HG02973 (cell line): Measurements from ENCODE around the gene SLMAP.
"Not testable (repeated sequence)": the region's sequence is repeated elsewhere in the genome, so short reads cannot be mapped to it uniquely, and the experiment has no call there.

ENCODE experiments used
- ATAC-seq: cut with Tn5 transposase; IDR thresholded peaks from one replicate; pipeline ENCODE4 v1.9.1; 2021; ENCODE audit warnings: moderate library complexity; ENCODE audit not compliant: unreplicated experiment

The SLMAP gene

DNA sequence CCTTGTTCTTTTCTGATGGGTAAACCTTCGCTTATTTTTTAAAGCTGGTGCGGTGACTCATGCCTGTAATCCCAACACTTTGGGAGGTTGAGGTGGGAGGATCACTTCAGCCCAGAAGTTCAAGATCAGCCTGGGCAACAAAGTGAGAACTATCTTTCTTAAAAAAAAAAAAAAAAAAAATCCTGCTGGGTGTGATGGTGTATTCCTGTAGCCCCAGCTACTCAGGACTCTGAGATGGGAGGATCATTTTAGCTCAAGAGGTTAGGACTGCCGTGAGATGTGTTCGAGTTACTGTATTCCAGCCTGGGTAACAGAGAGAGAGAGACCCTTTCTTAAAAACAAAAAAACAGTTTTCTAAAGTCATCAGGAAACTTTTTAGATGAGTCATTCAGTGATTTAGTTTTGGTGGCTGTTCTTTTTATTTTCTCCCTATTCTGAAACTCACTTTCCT lies 37.7 kb downstream of the SLMAP start:
- no peak for ATAC-seq

DNA sequence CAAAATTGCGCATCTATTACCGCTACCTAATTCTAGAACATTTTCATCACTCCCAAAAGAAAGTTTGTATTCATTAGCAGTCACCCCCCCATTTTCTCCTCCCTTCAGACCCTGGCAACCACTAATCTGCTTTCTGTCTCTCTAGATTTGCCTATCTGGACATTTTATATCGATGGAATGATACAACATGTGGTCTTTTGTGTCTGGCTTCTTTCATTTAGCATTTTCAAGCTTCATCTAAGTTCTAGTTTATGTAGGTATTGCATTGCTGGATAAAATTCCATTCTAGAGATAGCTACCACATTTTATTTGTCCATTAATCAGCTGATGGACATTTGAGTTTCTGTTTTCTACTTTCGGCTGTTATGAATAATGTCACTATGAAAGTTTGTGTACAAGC lies 38.4 kb downstream of the SLMAP start:
- no peak for ATAC-seq

DNA sequence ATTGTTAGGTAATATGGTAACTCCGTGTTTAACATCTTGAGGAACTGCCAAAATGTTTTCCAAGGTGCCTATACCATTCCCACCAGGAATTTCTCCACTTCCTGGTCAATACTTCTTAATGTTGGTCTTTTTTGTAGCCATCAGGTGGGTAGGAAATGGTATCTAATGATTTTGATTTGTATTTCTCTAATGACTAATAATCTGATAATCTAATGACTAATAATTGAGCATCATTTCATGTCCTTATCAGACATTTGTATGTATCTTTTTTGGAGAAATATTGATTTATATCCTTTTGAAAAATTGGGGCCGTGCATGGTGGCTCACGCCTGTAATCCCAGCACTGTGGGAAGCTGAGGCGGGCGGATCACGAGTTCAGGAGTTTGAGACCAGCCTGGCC lies 38.8 kb downstream of the SLMAP start:
- no peak for ATAC-seq

DNA sequence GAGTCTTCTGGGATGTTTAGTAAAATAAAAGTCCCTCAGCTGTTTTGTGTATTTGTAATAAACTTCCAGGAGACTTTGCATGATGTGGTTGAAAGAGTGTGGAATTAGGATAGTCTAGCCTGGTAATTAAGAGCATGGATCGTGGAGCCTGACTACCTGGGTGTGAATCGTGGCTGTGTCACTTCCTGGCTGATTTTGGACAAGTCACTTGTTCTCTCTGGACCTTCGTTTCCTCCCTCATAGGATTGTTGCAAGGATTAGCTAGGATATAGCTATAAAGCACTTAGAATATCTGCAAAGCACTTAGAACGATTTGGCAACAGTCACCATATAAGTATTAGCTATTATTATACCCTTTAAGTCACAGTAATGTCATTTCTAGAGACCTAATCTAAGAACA lies 40.2 kb downstream of the SLMAP start:
- ATAC-seq = no peak

DNA sequence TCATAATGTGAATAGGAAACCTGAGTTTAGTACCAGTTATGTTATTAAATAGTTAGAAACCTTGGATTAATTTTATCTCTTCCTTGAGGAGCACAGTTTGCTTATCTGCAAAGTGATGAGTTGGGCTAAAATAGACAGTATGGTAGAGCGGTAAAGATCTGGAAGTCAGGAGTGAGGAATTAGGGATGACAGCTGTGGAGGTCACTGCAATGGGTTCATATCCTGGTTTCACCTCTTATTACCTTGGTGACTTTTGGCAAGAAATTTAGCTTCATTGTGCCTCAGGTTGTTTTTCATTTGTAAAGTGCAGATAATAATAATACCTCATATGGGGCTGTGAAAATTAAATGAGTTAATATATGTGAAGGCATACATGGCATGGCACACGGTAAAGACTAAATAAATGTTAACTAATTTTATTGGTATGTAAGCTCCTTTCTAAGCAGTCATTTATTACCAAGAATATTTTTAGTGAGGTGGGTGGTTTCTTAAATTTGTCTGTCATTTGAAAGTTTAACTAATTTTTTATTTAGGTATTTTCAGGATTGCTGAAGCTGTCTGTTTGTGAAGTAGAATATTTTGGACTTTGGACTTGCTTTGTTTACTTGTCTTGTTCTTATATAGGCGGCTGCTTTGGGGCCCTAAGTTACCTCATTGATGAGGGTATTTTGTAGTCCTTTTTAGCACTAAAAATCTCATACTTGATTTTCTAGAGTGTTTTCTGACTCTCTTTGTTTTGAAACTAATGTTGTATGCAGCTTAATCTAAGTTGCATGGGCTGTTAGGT lies 41.8 kb downstream of the SLMAP start:
- ATAC-seq = no peak

DNA sequence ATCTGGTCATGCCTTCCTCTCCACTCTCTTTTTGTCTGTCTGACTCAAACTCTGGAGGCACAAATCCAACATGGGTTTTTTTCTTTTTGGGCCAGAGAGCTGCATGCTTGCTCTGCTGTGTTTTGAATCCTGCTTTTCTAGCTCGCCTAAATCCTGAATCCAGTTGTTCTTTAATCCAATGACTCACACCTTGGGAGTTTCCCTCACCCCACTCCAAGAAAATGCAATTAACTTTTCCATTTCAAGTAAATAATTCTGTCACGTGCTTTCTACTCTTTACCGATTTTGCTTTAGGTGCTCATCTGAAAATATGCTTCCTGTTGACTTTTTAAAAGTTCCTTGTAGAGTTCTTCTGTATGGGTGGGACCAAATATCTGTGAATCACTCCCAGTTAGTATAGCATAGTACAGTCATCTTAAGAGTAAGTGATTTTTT lies 47.6 kb downstream of the SLMAP start:
- ATAC-seq = no peak

DNA sequence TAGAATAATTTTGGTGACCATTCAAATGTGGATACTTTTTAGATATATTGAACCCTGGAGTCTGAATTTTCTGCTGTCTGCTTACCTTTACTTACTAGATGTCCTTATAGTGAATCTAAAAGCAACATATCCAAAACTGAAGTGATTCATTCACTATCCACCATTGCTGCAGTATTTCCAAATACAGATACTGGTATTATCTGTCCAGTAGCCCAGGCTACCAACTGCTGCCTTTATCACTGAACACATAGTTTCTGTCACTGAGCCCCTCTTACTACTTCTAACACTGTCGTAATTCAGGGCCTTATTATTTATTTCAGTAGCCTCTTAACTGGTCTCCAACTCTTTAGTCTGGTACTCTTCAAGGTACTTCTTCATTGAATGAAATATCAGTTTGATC lies 49.2 kb downstream of the SLMAP start:
- ATAC-seq = no peak

DNA sequence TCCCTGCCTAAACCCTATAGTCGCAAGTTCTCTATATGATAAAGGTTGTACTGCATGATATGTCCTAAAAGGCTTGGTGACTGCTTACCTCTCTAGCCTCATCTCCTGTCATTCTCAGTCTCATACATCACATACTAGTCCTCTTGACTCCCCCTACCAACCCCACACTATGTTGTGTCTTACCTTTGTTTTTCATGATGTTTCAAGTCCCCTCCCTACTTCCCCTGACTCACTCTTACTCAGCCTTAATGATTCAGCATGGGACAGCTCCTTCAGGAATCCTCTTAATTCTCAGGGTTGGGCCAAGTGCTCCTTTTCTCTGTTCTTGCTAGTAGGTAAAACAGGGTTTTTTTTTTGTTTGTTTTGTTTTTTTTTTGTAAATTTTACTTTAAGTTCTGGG lies 49.6 kb downstream of the SLMAP start:
- no peak for ATAC-seq

DNA sequence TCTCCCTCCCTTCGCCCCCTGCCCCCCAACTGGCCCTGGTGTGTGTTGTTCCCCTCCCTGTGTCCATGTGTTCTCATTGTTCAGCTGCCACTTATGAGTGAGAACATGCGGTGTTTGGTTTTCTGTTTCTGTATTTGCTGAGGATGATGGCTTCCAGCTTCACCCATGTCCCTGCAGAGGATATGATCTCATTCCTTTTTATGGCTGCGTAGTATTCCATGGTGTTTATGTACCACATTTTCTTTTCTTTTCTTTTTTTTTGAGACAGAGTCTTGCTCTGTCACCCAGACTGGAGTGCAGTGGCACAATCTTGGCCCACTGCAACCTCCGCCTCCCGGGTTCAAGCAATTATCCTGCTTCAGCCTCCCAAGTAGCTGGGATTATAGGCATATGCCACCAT lies 50.1 kb downstream of the SLMAP start:
- ATAC-seq = not testable (repeated sequence)

DNA sequence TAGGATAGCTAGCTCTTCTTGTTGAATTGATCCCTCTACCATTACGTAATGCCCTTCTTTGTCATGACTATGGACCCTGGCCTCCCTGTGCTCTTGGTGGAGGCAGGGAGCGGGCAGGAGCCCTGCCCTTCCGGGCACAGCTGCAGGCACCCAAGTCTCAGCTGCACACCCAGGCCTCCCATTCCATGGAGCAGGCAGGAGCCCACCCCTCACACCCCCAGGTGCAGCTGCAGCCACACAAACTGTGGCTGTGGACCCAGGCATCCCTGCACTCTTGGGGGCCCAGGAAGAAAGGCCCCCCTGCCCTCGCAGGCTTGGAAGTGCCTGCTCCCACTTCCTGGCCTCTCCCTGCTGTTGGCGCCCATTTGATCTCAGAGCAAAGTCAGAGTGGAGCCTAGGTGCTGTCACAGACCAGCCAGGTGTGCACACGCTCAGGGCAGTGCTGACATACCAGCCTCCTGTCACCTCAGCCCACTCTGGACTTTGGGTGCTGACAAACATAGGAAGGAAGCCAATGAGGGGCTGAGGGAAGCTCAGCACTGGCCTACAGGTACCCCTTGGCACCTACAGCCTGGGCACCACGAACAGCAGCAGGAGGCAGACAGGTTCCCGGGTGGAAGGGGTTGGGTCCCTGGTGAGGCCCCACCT lies 53.0 kb downstream of the SLMAP start:
- ATAC-seq = no peak

DNA sequence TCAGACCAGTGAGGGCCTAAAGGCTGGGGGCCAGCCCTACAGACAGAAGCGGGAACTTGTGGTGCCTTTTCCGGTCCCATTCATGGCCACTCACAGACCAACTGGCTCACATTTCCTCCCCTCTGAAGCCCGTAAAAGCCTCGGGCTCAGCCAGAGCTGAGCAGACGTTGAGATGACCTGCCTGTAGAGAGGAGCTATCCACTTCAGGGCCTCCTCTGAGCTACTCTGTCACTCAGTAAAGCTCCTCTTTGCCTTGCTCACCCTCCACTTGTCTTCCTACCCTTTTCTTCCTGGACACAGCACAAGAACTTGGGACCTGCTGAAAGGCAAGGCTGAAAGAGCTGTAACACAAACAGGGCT lies 53.5 kb downstream of the SLMAP start:
- no peak for ATAC-seq

DNA sequence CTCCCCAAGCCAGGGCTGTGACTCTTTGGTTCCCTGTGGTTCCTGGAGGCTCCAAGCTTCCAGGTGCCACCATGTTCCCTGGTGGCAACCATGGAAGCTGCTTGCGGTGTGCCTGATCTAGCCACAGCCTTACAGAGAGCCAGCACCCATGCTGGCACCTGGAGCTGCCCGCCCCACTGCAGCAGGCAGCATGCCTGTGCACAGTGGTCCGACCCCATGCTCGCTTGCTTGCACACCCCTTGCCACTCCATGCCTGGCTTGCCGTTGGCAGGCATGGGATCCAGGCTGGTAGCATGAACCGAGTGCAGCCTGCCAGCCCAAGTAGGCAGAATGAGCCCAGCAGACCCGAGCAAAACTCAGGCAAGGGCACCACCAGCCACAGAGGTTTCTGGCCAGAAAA lies 53.9 kb downstream of the SLMAP start:
- no peak for ATAC-seq

DNA sequence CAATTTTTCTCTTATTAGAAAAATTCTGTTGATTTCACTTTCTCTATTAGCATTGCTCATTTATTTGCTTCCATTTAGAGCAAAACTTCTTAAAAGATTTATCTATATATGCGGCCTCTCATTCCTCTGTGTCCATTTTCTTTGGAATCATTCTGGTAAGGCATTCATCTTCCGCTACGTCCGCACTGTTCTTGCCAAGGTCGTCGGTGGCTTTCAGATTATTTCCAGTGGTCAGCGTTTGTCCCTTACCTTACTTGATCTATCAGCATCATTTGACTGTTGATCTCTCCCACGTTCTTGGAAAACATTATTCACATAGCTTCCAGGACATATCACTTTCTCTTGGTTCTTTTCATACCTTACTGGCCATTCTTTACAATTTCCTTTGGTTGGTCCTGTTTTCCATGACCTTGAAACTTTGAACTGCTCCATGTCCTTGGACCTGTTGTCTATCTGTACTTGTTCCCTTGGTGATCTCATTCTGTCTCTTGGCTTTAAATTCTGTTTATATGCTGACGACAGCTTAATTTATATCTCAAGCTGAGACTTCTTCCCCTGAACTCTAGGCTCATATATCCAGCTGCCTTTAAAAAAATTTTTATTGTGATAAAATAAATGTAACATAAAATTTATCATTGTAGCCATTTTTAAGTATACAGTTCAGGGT lies 54.5 kb downstream of the SLMAP start:
- no peak for ATAC-seq

DNA sequence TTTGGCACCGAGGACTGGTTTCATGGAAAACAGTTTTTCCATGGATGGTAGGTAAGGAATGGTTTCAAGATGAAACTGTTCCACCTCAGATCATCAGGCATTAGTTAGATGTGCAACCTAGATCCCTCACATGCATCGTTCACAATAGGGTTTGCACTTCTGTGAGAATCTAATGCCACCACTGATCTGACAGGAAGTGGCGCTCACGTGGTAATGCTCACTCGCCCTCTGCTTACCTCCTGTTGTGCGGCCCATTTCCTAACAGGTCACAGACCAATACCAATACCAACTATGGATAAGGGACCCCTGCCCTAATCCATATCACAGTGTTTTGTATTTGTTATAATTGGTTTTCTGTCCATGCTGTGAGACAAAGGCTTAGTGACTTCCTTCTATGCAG lies 58.9 kb downstream of the SLMAP start:
- ATAC-seq = no peak

DNA sequence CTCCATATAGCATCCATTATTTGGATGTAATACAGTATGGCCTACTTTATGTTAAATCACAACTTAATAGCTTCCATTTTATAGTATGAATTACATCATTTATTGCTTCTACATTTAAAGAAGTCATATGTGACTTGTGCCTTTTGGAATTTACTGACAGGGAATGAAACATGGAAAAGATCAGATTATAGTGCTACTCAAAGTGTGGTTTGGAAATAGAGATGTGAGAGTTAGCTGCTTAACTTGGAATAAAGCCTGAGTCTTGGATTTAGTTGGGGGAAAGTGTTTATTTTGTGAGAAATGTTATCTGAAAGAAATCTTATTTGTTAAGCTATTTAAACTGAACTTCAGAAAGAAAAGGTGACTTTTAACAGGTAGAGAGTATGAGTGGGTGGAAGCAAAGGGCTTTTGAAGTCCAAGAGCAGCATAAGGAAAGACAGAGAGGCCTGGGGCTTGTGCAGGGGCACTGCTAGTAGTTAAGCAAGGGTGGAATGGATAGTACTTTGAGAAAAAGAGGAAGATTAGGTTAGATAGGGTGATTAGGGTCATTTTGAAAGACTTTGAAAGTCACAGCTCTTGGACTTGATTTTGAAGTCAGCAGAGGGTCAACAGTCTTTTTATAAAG lies 60.5 kb downstream of the SLMAP start:
- ATAC-seq = no peak

DNA sequence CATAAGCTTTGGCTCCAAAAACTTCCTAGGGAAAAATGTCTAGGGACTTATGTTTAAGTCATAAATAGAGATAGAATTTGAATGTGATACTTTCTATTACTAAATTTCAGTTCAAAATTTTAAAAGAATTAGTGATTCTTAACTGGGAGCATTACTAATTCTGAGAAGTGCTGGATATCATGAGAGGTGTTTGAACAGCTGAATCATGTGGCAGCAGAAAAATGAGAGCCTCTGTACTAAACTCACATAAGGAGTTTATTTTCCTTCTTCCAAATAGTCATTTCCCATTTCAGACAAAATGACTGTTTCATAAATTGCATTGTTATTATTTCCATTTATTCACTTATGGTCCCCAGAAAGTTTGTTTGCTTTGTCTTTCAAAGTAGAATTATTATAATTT lies 62.7 kb downstream of the SLMAP start:
- no peak for ATAC-seq

DNA sequence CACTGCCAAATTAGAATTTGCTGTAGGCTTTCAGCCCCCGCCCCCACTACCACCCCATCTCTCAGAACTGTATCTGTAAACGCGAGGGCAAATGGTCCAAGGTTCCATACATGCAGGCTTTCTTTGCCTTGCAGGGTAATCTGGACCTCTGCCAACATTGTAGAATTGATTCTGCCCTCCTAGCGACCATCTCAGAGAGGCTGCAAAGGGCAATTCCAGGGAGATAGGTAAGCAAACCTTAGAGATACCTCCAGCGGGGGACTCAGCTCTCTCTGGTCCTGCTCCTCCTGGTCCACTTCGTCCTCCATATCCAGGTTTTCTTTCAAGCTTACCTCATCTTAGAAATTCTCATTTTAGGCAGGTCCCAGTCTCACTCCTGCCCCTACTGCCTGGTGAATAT lies 64.4 kb downstream of the SLMAP start:
- no peak for ATAC-seq

DNA sequence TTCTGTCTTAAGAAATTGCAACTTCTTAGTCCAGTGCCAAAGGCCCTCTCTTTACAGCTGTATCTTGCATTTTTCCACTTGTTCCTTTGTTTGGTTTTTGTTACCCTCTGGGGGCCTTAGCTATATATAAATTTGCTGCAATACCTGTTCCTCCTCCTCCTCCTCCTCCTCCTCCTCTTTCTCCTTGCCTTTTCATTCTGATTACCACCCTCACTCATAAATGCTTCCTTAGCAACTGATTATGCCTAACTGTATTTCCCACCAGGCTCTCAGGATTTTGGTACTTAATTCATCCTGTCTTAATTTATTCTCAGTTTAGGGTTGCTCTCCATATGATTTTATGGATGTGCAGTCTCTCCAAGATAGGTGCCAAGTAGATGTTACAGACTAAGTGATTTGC lies 65.7 kb downstream of the SLMAP start:
- no peak for ATAC-seq

DNA sequence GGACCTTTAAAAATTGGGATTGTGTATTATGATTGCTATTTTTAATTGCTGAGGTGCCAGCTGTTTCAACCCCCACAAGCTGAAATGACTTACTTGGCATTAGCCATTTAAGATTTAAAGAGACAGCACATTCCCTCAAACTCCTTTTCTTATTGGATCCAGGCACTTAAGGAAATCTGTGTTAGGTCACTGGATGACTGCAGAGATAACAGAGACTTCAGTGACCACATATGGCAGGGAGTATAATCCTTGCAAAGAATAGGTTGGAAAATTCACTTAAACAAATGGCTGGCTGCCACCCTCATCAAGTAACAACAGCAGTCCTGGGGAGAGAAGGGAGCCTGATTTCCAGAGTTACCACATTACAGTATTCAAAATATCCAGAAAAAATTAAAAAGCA lies 66.6 kb downstream of the SLMAP start:
- no peak for ATAC-seq

DNA sequence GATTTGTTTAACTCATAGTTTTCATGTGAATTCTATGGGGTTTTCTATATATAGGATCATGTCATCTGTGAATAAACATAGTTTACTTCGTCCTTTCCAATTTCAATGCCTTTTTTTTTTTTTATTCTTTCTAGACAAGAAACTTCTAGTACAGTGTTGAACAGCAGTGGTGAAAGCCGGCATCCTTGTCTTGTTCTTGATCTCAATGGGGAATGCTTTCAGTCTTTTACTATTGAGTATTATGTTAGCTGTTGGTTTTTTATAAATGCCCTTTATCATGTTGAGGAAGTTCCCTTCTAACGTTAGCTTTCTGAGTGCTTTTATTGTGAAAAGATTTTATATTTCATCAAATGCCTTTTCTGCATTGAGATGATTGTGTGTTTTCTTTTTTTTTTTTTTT lies 69.0 kb downstream of the SLMAP start:
- ATAC-seq = no peak

DNA sequence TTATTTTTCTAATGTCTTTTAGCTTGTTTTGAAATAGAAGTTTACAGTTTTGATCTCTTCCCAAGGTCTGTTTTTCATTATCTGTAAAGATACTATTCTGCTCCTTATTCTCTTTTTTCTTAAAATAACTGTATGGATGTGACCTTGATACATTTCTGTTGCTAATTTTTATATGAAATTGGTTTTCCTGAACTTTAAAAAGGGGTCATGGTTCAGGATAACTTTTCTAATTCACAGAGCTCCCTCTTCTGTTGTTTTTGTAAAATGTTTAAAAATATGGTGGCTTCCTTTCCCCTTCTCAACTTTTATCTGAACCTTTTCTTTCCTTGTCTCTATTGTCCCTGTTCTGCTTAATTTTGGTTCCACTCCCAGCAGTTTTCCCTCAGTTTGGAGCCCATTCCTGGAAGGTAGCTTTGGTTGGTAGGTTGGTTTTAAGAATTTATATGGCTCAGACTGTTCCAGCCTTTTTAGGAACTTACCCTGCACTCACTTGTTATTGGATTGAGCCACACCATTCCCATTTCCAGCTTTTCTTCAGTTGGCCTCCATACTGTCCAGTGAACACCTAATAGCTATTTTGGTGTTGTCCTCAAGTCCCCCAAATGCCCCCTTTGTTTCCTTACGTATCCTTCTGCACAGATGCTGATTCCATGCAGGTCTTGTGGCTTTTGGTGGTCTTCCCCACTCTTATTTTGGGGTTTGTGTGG lies 70.3 kb downstream of the SLMAP start:
- no peak for ATAC-seq
